ENCODE measurements around the gene ABCA2. TPM values are rescaled to one million over a fixed set of nuclear protein-coding genes. Genes with fewer than 3 reads are reported as not detected.

Gene ABCA2
- total RNA-seq, 2 experiments from 2014 or later = 11.8 to 16.2 TPM

DNA sequence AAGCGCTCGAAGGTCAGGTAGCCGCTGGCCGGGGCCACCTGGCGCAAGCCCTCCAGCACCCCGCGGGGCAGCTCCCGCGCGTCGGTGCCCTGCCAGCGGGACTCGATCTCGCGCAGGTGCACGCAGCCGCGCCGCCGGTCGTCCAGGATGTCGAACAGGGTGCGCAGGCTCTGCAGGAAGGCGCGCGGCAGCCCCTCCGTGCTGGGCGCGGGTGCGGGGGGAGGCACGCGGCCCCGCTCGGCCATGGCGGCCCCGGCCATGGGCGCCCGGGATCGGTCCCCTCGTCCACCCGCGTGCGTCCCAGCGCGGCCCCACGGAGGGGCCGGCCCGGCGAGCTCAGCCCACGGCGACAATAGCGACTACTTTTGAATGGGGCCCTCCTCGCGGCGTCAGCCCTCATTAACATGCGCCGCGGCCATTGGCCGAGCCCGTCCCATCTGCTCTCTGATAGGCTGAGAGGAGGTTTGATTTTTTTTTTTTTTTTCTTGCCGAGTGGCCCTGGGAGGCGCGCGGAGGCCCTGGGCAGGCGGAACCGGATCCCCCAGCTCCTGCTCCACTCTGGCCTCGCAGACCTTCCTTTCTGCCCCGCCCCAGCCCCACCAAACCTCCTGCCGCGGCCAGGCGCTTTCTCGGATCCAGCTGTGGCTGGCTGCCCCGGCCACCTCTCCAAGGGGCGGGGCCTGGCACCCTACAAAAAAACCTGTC lies 42.3 kb upstream of the ABCA2 start, which contains the start of gene SAPCD2:
SAPCD2 (minus strand) TSS at position 357 of the 705 bp plus-strand sequence; CDS start at position 260, 97 bp downstream.
- CTCF ChIA-PET = interaction anchor here (0.8 to 11.3 kb wide), 15 partner anchors 9 to 292 kb away, joined by 3 to 164 read pairs (median 5); partner anchors contain the start of genes ABCA2, FUT7, MAN1B1 and NPDC1
- Mint-ChIP-seq H3K36me3 (ENCODE audit: low read depth) (no peaks in the 10 kb centered on the region), H3K27me3 (peaks cover 1% of the 10 kb centered on the region), H3K9me3 (no peaks in the 10 kb centered on the region), H3K4me3 (peak within 1 kb of the TSS; percentile 68), H3K4me1 (ENCODE audit: low read depth) (peaks cover 7% of the 10 kb centered on the region), H3K27ac (peak within 1 kb of the TSS; percentile 62)
- ATAC-seq = peak; percentile 87
- TF ChIP-seq, protein P1, sequence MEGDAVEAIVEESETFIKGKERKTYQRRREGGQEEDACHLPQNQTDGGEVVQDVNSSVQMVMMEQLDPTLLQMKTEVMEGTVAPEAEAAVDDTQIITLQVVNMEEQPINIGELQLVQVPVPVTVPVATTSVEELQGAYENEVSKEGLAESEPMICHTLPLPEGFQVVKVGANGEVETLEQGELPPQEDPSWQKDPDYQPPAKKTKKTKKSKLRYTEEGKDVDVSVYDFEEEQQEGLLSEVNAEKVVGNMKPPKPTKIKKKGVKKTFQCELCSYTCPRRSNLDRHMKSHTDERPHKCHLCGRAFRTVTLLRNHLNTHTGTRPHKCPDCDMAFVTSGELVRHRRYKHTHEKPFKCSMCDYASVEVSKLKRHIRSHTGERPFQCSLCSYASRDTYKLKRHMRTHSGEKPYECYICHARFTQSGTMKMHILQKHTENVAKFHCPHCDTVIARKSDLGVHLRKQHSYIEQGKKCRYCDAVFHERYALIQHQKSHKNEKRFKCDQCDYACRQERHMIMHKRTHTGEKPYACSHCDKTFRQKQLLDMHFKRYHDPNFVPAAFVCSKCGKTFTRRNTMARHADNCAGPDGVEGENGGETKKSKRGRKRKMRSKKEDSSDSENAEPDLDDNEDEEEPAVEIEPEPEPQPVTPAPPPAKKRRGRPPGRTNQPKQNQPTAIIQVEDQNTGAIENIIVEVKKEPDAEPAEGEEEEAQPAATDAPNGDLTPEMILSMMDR (IDR thresholded peaks at IDR 0.05) = no peak
- POLR2A ChIA-PET = interaction anchor here (0.6 to 1.7 kb wide), 11 partner anchors 9 to 170 kb away, joined by 3 to 11 read pairs (median 3); partner anchors contain the start of genes MAN1B1 and TUBB4B
- intact Hi-C loops (cut with micrococcal nuclease) = no loop called here
- peak; percentile 92 for DNase-seq

DNA sequence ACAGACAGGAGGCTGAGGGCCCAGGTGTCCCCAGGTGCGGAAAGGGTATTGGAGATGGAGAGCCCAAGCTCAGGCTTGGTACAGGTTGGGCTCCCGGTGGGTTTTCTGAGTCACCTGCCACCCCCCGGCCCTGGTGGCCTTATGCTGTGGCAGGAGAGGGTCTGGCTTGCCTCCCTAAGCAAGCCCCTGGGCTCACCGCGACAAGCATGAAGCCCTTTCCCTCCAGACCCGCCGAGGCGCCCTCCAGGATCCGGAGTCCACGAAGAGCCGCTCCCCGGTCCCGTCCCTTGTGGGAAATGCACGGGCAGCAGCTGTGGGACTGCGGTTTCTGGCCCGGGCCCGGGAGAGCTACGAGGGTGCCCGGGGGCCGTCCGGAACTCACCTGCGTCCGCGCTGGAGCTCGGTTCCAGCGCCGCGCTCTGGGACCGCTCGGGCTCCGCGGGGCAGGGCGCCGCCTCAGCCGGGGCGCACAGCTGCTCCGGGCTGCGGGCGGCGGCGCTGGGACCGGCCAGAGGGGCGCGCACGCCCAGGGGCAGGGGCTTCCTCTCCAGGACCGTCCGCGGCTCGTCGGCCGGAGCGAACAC lies 41.6 kb upstream of the ABCA2 start:
- Mint-ChIP-seq H3K36me3 (ENCODE audit: low read depth) (no peaks in the 10 kb centered on the region), H3K9me3 (no peaks in the 10 kb centered on the region)

GRCh38 chr9:137068539-137069507 lies 40.8 kb upstream of the ABCA2 start:
- H3K4me3 Mint-ChIP-seq = peak overlapping the region; percentile 59
- H3K36me3 Mint-ChIP-seq (ENCODE audit: low read depth) = peaks cover 3% of the 10 kb centered on the region
- H3K27ac Mint-ChIP-seq = no peak overlapping the region
- intact Hi-C loops (cut with micrococcal nuclease) = no loop called here
- ATAC-seq = no peak
- TF ChIP-seq, protein P1 (IDR thresholded peaks at IDR 0.05) = no peak
- POLR2A ChIA-PET = interaction anchor here (0.6 to 1.7 kb wide), 10 partner anchors 8 to 227 kb away, joined by 3 to 11 read pairs (median 3); partner anchors contain the start of genes AJM1 and MAN1B1
- CTCF ChIA-PET = interaction anchor here (0.7 to 11.3 kb wide), 33 partner anchors 8 to 309 kb away, joined by 3 to 164 read pairs (median 5); partner anchors contain the start of genes ABCA2, ENTPD2, FUT7 and MAN1B1
- H3K4me1 Mint-ChIP-seq (ENCODE audit: low read depth) = peaks cover 7% of the 10 kb centered on the region
- peaks cover 1% of the 10 kb centered on the region for H3K27me3 Mint-ChIP-seq
- no peak for DNase-seq
- no peaks in the 10 kb centered on the region for H3K9me3 Mint-ChIP-seq

More for the DNA sequence above, 41.6 kb upstream of the ABCA2 start:
- ATAC-seq (no peak), DNase-seq (no peak)
- no peak overlapping the region for H3K27ac Mint-ChIP-seq
- H3K27me3 Mint-ChIP-seq = peaks cover 1% of the 10 kb centered on the region
- intact Hi-C loops (cut with micrococcal nuclease) = no loop called here
- ChIA-PET CTCF (interaction anchor here (1.0 to 11.3 kb wide), 18 partner anchors 10 to 292 kb away, joined by 3 to 164 read pairs (median 6); partner anchors contain the start of genes ABCA2, ENTPD2, FUT7 and MAN1B1), POLR2A (interaction anchor here (0.6 to 1.7 kb wide), 8 partner anchors 9 to 227 kb away, joined by 3 to 11 read pairs (median 4); partner anchors contain the start of genes AJM1 and MAN1B1)
- peak overlapping the region; percentile 59 for H3K4me3 Mint-ChIP-seq
- H3K4me1 Mint-ChIP-seq (ENCODE audit: low read depth) = peaks cover 7% of the 10 kb centered on the region
- TF ChIP-seq, protein P1 (IDR thresholded peaks at IDR 0.05) = no peak

DNA sequence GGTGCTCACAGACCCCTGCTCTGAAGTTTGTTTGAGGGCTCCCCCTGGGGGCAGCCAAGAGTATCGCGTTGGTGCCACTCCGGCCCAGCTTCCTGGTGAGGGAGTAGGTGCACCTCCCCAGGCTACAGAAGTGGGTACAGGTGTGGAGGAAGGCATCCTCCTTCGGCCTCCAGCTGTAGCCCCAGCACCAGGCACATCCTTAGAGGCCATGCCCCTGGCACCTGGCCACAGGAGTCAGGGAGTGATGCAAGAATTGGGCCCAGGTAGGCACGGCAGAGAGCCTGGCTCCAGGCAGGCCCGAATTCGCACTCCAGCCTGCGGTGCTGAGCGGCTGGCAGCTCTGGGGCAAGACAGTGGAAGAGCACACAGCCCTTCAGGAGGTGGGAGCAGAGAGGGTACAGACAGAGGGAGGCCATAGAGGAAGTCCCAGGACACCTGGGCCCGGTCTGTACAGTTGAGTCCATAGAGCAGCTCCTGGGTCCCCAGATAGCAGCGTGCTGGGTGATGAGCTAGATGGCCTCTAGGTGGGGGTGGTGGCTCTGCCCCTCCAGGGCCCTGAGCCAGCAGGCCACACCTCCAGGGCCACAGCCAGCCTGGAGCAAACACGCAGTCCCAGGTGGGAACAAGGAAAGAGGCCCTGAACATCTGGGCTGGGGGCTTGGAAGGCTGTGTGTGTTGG lies 40.0 kb upstream of the ABCA2 start:
- ATAC-seq = peak; percentile 70
- H3K36me3 Mint-ChIP-seq (ENCODE audit: low read depth) = peaks cover 3% of the 10 kb centered on the region
- peaks cover 1% of the 10 kb centered on the region for H3K27me3 Mint-ChIP-seq

More for the DNA sequence above, 40.0 kb upstream of the ABCA2 start:
- intact Hi-C loops (cut with micrococcal nuclease) = no loop called here
- no peak overlapping the region for H3K27ac Mint-ChIP-seq
- DNase-seq = peak; percentile 89
- POLR2A ChIA-PET = interaction anchor here (0.7 to 1.4 kb wide), 7 partner anchors 9 to 527 kb away, joined by 3 to 10 read pairs (median 3); partner anchors contain the start of genes MAN1B1 and NPDC1
- TF ChIP-seq, protein P1 (IDR thresholded peaks at IDR 0.05) = peak; percentile 81
- no peaks in the 10 kb centered on the region for H3K9me3 Mint-ChIP-seq
- CTCF ChIA-PET = interaction anchor here (0.7 to 11.3 kb wide), 34 partner anchors 9 to 308 kb away, joined by 3 to 164 read pairs (median 5); partner anchors contain the start of genes ABCA2, ENTPD2, FBXW5 and FUT7
- H3K4me1 Mint-ChIP-seq (ENCODE audit: low read depth) = peaks cover 7% of the 10 kb centered on the region
- H3K4me3 Mint-ChIP-seq = peak overlapping the region; percentile 33
